Colonic mucosa (tissue), 4 donors: ENCODE measurements around the gene C1orf174. TPM values are rescaled to one million over a fixed set of nuclear protein-coding genes. Genes with fewer than 3 reads are reported as not detected.

Experiments
- DNase-seq: peaks from one replicate; pipeline ENCODE4 v3.0.0-alpha.2; 2020
- H3K27ac ChIP-seq: fragments of 200-600 bp; one replicate; pipeline ENCODE4 v1.8.0; 2021
- H3K27me3 ChIP-seq: fragments of 200-600 bp; one replicate; pipeline ENCODE4 v1.8.0; 2021
- H3K36me3 ChIP-seq: fragments of 200-600 bp; one replicate; pipeline ENCODE4 v1.8.0; 2021
- H3K4me1 ChIP-seq: fragments of 200-600 bp; one replicate; pipeline ENCODE4 v1.8.0; 2021; ENCODE audit warnings: mild to moderate bottlenecking
- H3K4me3 ChIP-seq: fragments of 200-600 bp; one replicate; pipeline ENCODE4 v1.8.0; 2021
- H3K9ac ChIP-seq, 2 donors: one replicate each; pipeline ENCODE4 v1.7.0; 2013; ENCODE audit warnings: control low read depth in 2 of 2, low read depth in 2 of 2, low read length in 2 of 2
- H3K9me3 ChIP-seq: fragments of 200-600 bp; one replicate; pipeline ENCODE4 v1.8.0; 2021
- CTCF ChIP-seq: fragments of 200-600 bp; IDR thresholded peaks from one replicate; pipeline ENCODE4 v1.8.0; 2022; ENCODE audit warnings: antibody characterized with exemption, mild to moderate bottlenecking
- intact Hi-C: fragments of 100-400 bp; cut with DNase I; formaldehyde crosslinking; loops from one replicate; pipeline ENCODE4 v1.14.1; 2022
- total RNA-seq, 2 donors: library from RNA; stranded (reverse); fragmentation: NEBNext Ultra II Directional in 1 of 2; extraction: Animal tissue kit (Norgen Biotek cat#: 25700) in 1 of 2; gene quantifications; one replicate each; pipeline ENCODE4 v1.2.1, GENCODE V29; 2021
- donor health status: healthy.
- donor health status: DM: no; HTN: no; CAD: no.
- donor health status: DM: no; HTN: no; CAD: no.

C1orf174 gene
- total RNA-seq, 2 donors from 2014 or later = 19.4 to 32.8 TPM

- peaks cover 5% of the 10 kb centered on the region for H3K36me3 ChIP-seq
- intact Hi-C loops = no loop called here
- H3K9ac ChIP-seq = no peak overlapping the region
- no peak for TF ChIP-seq CTCF
- H3K27me3 ChIP-seq = no peaks in the 10 kb centered on the region
- DNase-seq = no peak
- no peaks in the 10 kb centered on the region for H3K4me1 ChIP-seq
- no peak overlapping the region for H3K27ac ChIP-seq
- no peak overlapping the region for H3K4me3 ChIP-seq
- no peaks in the 10 kb centered on the region for H3K9me3 ChIP-seq
Measured at GRCh38 chr1:3884966-3885365, 15.1 kb downstream of the C1orf174 start.

GRCh38 chr1:3883194-3883925, 16.7 kb downstream of the C1orf174 start:
- no peak for DNase-seq
- H3K9ac ChIP-seq = no peak overlapping the region
- H3K4me1 ChIP-seq = no peaks in the 10 kb centered on the region
- H3K4me3 ChIP-seq = no peak overlapping the region
- intact Hi-C loops = no loop called here
- H3K27ac ChIP-seq = no peak overlapping the region
- TF ChIP-seq CTCF = no peak
- peaks cover 5% of the 10 kb centered on the region for H3K36me3 ChIP-seq
- H3K9me3 ChIP-seq = no peaks in the 10 kb centered on the region
- H3K27me3 ChIP-seq = no peaks in the 10 kb centered on the region

GRCh38 chr1:3881193-3881480, 18.9 kb downstream of the C1orf174 start:
- TF ChIP-seq CTCF = no peak
- H3K4me1 ChIP-seq = no peaks in the 10 kb centered on the region
- H3K4me3 ChIP-seq = no peak overlapping the region
- DNase-seq = no peak
- H3K36me3 ChIP-seq = peaks cover 4% of the 10 kb centered on the region
- H3K27me3 ChIP-seq = no peaks in the 10 kb centered on the region
- H3K9me3 ChIP-seq = no peaks in the 10 kb centered on the region
- H3K27ac ChIP-seq = no peak overlapping the region
- intact Hi-C loops = no loop called here
- no peak overlapping the region for H3K9ac ChIP-seq

GRCh38 chr1:3880429-3881192, 19.5 kb downstream of the C1orf174 start:
- DNase-seq = no peak
- H3K4me1 ChIP-seq = no peaks in the 10 kb centered on the region
- H3K9ac ChIP-seq = no peak overlapping the region
- no peaks in the 10 kb centered on the region for H3K9me3 ChIP-seq
- TF ChIP-seq CTCF = no peak
- no peak overlapping the region for H3K27ac ChIP-seq
- H3K27me3 ChIP-seq = no peaks in the 10 kb centered on the region
- no peak overlapping the region for H3K4me3 ChIP-seq
- intact Hi-C loops = no loop called here
- H3K36me3 ChIP-seq = no peaks in the 10 kb centered on the region

- no peaks in the 10 kb centered on the region for H3K4me1 ChIP-seq
- H3K4me3 ChIP-seq = no peak overlapping the region
- H3K27ac ChIP-seq = no peak overlapping the region
- no peak overlapping the region for H3K9ac ChIP-seq
- no peaks in the 10 kb centered on the region for H3K27me3 ChIP-seq
- DNase-seq = no peak
- H3K36me3 ChIP-seq = no peaks in the 10 kb centered on the region
- H3K9me3 ChIP-seq = no peaks in the 10 kb centered on the region
- no peak for TF ChIP-seq CTCF
- intact Hi-C loops = no loop called here
Measured at GRCh38 chr1:3879787-3880428, 20.2 kb downstream of the C1orf174 start.
